Measurements from ENCODE around the gene DAGLA. TPM values are rescaled to one million over a fixed set of nuclear protein-coding genes. Genes with fewer than 3 reads are reported as not detected.
A peak's percentile ranks its signal among the peaks of the same experiment; 100 is the strongest.
"Not testable (repeated sequence)": the region's sequence is repeated elsewhere in the genome, so short reads cannot be mapped to it uniquely, and the experiment has no call there.

Gene DAGLA
- total RNA-seq, 8 experiments from 2014 or later, result 2.0 to 5.0 (median 2.6) TPM

- H3K27ac ChIP-seq, result no peak overlapping the region
- 40 to 100% (median 81%) methylated on average over 1 to 4 of the region's 17 CpGs; no CpG with 5 or more reads in 2 of the 10 experiments for WGBS, 10 experiments
- H3K4me1 ChIP-seq (replicated peaks in 1 of 2), result peaks cover 3 to 14% of the 10 kb centered on the region in 2 donors
- H3K4me3 ChIP-seq, result no peak overlapping the region
- peak in 4 of 8 experiments; percentile 6 to 44 (median 24) for ATAC-seq (replicated peaks in 6 of 8)
- in situ Hi-C loops (cut with MboI; ENCODE audit: low pct_unique_long_range_greater_than_20kb in 2 of 9, low sequenced_read_pairs in 9 of 9, unreplicated experiment in 9 of 9), result no loop called here
Measured at GRCh38 chr11:61650781-61651571, 29.2 kb upstream of the DAGLA start.

DNA sequence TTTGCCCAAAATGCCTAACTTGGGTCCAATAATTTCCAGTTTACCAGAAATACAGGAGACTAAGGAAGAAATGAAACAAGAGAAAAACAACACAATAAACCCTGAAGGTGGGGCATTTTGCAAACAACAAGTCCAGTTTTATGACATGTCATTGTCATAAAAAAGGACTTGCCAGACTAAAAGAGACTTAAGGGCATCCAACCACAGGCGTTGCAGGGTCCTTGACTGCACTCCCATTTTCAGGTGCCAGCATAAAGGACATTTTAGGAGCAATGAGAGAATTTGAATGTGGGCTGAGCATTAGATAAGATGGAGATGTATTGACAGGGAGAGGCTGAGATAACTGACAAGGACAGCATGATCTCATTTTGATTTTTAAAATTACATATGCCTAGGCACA, 28.1 kb upstream of the DAGLA start:
- WGBS, 10 experiments, result 0 to 92% (median 57%) methylated on average over 1 of the region's 1 CpG; no CpG with 5 or more reads in 5 of the 10 experiments
- in situ Hi-C loops (cut with MboI; ENCODE audit: low pct_unique_long_range_greater_than_20kb in 2 of 9, low sequenced_read_pairs in 9 of 9, unreplicated experiment in 9 of 9), result no loop called here

DNA sequence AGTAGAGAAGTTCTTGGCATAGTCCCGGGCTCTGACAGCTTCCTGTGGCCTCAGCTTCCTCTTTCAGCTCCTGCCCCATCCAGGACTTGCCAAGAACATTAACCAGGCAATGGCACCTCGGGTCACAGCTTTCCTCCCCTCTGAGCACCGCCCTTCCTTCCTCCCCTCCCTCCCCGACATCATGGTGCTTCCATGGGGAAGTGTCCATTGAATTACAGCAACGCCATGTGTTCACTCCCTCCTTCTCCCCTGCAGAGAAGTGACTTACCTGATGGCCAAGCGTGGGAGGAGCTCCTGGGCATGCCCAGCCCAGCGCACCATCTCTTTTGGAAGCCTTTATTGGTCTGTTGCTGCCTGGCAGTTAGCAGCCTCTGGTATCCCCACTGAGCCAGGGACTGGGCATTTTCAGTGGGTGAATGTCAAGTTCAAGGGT, 25.8 kb upstream of the DAGLA start:
- no peak overlapping the region for H3K4me3 ChIP-seq

More for the DNA sequence above, 28.1 kb upstream of the DAGLA start:
- Histone ChIP-seq H3K4me1 (replicated peaks in 1 of 2) (peaks cover 6 to 18% of the 10 kb centered on the region in 2 donors), H3K4me3 (no peak overlapping the region), H3K27ac (no peak overlapping the region)
- ATAC-seq (replicated peaks in 6 of 8), result no peak

DNA sequence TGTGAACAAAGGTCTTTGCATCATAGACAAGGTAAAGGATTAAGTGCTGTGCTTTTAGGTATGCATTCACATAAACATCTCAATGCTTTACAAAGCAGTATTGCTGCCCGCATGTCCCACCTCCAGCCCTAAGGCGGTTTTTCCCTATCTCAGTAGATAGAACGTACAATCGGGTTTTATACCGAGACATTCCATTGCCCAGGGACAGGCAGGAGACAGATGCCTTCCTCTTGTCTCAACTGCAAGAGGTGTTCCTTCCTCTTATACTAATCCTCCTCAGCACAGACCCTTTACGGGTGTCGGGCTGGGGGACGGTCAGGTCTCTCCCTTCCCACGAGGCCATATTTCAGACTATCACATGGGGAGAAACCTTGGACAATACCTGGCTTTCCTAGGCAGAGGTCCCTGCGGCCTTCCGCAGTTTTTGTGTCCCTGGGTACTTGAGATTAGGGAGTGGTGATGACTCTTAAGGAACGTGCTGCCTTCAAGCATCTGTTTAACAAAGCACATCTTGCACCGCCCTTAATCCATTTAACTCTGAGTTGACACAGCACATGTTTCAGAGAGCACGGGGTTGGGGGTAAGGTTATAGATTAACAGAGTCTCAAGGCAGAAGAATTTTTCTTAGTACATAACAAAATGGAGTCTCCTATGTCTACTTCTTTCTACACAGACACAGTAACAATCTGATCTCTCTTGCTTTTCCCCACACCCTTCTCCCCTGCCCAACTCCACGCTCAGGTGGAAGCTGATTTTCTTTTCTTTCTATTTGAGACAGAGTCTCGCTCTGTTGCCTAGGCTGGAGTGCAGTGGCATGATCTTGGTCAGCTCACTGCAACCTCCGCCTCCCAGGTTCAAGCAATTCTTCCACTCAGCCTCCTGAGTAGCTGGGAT, 24.7 kb upstream of the DAGLA start:
- H3K4me3 ChIP-seq; in situ Hi-C loops (cut with MboI; ENCODE audit: low pct_unique_long_range_greater_than_20kb in 2 of 9, low sequenced_read_pairs in 9 of 9, unreplicated experiment in 9 of 9); H3K27ac ChIP-seq; ATAC-seq (replicated peaks in 6 of 8): not testable (repeated sequence)
- H3K4me1 ChIP-seq (replicated peaks in 1 of 2), result peaks cover 9 to 38% of the 10 kb centered on the region in 2 donors
- 100% methylated on average over 1 of the region's 17 CpGs; no CpG with 5 or more reads in 9 of the 10 experiments for WGBS, 10 experiments

More for the DNA sequence above, 25.8 kb upstream of the DAGLA start:
- ATAC-seq (replicated peaks in 6 of 8), result no peak
- H3K27ac ChIP-seq, result no peak overlapping the region
- whole genome bisulfite sequencing, 10 experiments, result no CpG with 5 or more reads among the region's 7 CpGs
- in situ Hi-C loops (cut with MboI; ENCODE audit: low pct_unique_long_range_greater_than_20kb in 2 of 9, low sequenced_read_pairs in 9 of 9, unreplicated experiment in 9 of 9), result no loop called here
- H3K4me1 ChIP-seq (replicated peaks in 1 of 2), result peaks cover 9 to 36% of the 10 kb centered on the region in 2 donors

- H3K4me3 ChIP-seq, result no peak overlapping the region
- ATAC-seq (replicated peaks in 6 of 8), result peak in 3 of 8 experiments; percentile 26 to 47 (median 39)
- in situ Hi-C loops (cut with MboI; ENCODE audit: low pct_unique_long_range_greater_than_20kb in 2 of 9, low sequenced_read_pairs in 9 of 9, unreplicated experiment in 9 of 9), result no loop called here
Measured at GRCh38 chr11:61656347-61657077, 23.7 kb upstream of the DAGLA start.

GRCh38 chr11:61657566-61658290, 22.5 kb upstream of the DAGLA start:
- Histone ChIP-seq H3K27ac (no peak overlapping the region), H3K4me3 (no peak overlapping the region), H3K4me1 (replicated peaks in 1 of 2) (peaks cover 9 to 38% of the 10 kb centered on the region in 2 donors)
- in situ Hi-C loops (cut with MboI; ENCODE audit: low pct_unique_long_range_greater_than_20kb in 2 of 9, low sequenced_read_pairs in 9 of 9, unreplicated experiment in 9 of 9), result no loop called here
- 0 to 100% (median 53%) methylated on average over 1 to 11 of the region's 11 CpGs; no CpG with 5 or more reads in 3 of the 10 experiments for WGBS, 10 experiments
- peak in 3 of 8 experiments; percentile 28 to 70 (median 33) for ATAC-seq (replicated peaks in 6 of 8)

More at GRCh38 chr11:61656347-61657077, 23.7 kb upstream of the DAGLA start:
- 31 to 100% (median 48%) methylated on average over 1 to 6 of the region's 13 CpGs; no CpG with 5 or more reads in 1 of the 10 experiments for WGBS, 10 experiments
- H3K4me1 ChIP-seq (replicated peaks in 1 of 2), result peaks cover 9 to 38% of the 10 kb centered on the region in 2 donors
- no peak overlapping the region for H3K27ac ChIP-seq

DNA sequence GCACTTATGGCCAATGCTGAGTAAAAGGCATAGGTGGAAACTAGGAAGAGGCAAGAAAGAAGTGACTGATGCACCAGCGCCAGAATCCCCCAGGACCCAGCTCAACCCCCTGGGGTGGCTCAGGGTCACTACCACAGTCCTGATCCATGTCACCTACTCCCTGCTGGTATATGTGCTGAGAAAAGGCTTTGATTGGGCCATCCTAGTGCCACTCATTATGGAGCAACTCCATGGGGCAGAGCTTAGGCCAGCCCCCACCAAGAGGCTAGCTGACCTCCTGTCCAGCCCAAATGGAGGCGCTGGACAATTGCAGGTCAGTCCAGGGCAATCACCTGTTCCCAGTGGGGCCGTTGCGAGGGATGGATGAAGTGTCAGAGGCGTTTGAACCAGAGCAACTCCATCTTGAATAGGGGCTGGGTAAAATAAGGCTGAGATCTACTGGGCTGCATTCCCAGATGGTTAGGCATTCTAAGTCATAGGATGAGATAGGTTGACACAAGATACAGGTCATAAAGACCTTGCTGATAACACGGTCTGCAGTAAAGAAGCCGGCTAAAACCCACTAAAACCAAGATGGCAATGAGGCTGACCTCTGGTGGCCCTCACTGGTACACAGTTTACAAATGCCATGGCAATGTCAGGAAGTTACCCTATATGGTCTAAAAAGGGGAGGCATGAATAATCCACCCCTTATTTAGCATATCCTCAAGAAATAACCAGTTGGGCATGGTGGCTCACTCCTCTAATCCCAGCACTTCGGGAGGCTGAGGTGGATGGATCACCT, 20.6 kb upstream of the DAGLA start:
- Histone ChIP-seq H3K4me1 (replicated peaks in 1 of 2) (peaks cover 9 to 37% of the 10 kb centered on the region in 2 donors), H3K4me3 (no peak overlapping the region), H3K27ac (no peak overlapping the region)
- in situ Hi-C loops (cut with MboI; ENCODE audit: low pct_unique_long_range_greater_than_20kb in 2 of 9, low sequenced_read_pairs in 9 of 9, unreplicated experiment in 9 of 9), result no loop called here
- 39 to 100% (median 77%) methylated on average over 1 to 4 of the region's 8 CpGs; no CpG with 5 or more reads in 1 of the 10 experiments for WGBS, 10 experiments
- peak in 3 of 8 experiments; percentile 25 to 60 (median 50) for ATAC-seq (replicated peaks in 6 of 8)

DNA sequence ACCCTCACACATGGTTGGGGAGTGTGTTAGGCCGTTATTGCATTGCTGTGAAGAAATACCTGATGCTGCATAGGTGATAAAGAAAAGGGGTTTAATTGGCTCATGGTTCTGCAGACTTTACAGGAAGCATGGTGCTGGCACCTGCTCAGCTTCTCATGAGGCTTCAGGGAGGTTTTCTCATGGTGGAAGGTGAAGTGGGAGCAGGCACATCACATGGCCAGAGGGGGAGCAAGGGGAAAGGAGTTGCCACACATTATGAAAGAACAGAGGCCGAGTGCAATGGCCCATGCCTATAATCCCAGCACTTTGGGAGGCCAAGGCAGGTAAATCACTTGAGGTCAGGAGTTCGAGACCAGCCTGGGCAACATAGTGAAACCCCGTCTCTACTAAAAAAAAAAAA, 19.2 kb upstream of the DAGLA start:
- H3K4me1 ChIP-seq (replicated peaks in 1 of 2), result peaks cover 6 to 24% of the 10 kb centered on the region in 2 donors
- peak in 1 of 8 experiments; percentile 29 for ATAC-seq (replicated peaks in 6 of 8)
- H3K27ac ChIP-seq; in situ Hi-C loops (cut with MboI; ENCODE audit: low pct_unique_long_range_greater_than_20kb in 2 of 9, low sequenced_read_pairs in 9 of 9, unreplicated experiment in 9 of 9); H3K4me3 ChIP-seq: not testable (repeated sequence)
- WGBS, 10 experiments, result 20 to 100% (median 78%) methylated on average over 1 to 2 of the region's 4 CpGs; no CpG with 5 or more reads in 2 of the 10 experiments

DNA sequence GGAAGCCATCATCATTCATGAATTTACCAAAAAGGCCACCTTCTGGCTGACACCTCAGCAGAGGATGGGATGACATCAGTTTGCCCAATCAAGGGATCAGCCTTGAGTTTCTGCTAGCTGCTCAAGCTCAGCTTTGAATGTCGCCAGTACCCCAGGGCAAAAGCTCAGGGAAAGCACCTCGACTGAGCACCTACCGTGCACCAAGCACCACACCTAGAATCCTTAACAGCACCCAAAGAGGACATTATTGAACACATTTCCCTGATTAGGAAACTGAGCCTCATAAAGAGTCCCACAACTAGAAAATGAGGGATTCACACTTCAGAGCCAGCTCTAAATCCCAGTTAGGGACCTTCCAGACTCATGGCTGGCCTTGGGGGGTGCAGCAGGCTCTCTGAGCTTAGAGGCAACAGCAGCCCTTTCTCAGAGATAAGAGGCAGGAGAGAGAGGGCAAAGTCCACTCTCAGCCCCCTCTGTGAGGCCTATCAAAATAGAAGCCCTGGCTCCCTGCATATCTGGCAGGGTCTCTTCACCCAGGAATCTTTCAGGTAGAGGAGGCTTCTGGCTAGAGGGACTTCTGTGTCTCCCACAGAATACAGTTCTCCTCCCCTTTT, 13.4 kb upstream of the DAGLA start:
- no peak for ATAC-seq (replicated peaks in 6 of 8)
- WGBS, 10 experiments, result 54 to 100% (median 90%) methylated on average over 1 to 3 of the region's 3 CpGs; no CpG with 5 or more reads in 5 of the 10 experiments
- Histone ChIP-seq H3K4me1 (replicated peaks in 1 of 2) (peaks cover 0 to 4% of the 10 kb centered on the region in 2 donors), H3K27ac (no peak overlapping the region), H3K4me3 (no peak overlapping the region)
- in situ Hi-C loops (cut with MboI; ENCODE audit: low pct_unique_long_range_greater_than_20kb in 2 of 9, low sequenced_read_pairs in 9 of 9, unreplicated experiment in 9 of 9), result no loop called here

DNA sequence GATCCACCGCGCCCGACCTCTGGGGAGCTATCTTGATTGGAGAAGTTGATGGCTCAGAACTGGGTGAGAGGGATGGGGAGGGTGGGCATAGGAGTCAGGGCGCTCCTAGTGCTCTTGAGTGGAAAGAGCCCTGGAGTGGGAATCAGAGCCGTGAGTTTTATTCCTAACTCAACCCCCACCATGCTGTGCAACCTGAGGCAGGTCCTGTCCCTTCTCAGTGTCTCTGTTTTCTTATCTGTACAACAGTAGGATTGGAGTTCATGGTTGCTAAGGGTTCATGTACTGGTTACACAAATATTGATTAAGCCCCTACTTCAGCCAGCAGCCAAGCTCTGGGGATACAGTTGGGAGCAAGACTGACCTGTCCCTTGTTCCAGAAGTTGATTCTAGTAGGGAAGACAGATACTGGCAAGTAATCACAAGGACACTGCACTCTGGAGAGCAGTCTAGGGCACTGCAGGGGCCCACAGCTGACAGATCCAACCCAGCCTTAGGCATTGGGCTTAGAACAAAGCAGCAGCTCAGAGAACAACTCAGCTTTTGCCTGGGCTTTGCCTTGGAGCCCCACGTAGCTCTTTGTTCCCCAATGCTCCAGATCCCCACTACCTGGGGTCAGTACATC, 12.4 kb upstream of the DAGLA start:
- Histone ChIP-seq H3K27ac (no peak overlapping the region), H3K4me1 (replicated peaks in 1 of 2) (peaks cover 0 to 4% of the 10 kb centered on the region in 2 donors), H3K4me3 (no peak overlapping the region)
- peak in 2 of 8 experiments; percentile 35 to 40 for ATAC-seq (replicated peaks in 6 of 8)
- WGBS, 10 experiments, result 0 to 86% (median 44%) methylated on average over 1 to 5 of the region's 6 CpGs; no CpG with 5 or more reads in 6 of the 10 experiments
- in situ Hi-C loops (cut with MboI; ENCODE audit: low pct_unique_long_range_greater_than_20kb in 2 of 9, low sequenced_read_pairs in 9 of 9, unreplicated experiment in 9 of 9), result no loop called here
